Endometrium (tissue), 2 donors: ENCODE data around the gene ANXA11.
"Not testable (repeated sequence)": the region's sequence is repeated elsewhere in the genome, so short reads cannot be mapped to it uniquely, and the experiment has no call there.

ENCODE experiments used
- FAIRE-seq: peaks from 2 replicates; lab custom pipeline; 2012; peaks lifted over from hg19 to GRCh38; lab: Jason Lieb, UNC
- donor health status: control.
- donor health status: control.

The ANXA11 gene

DNA sequence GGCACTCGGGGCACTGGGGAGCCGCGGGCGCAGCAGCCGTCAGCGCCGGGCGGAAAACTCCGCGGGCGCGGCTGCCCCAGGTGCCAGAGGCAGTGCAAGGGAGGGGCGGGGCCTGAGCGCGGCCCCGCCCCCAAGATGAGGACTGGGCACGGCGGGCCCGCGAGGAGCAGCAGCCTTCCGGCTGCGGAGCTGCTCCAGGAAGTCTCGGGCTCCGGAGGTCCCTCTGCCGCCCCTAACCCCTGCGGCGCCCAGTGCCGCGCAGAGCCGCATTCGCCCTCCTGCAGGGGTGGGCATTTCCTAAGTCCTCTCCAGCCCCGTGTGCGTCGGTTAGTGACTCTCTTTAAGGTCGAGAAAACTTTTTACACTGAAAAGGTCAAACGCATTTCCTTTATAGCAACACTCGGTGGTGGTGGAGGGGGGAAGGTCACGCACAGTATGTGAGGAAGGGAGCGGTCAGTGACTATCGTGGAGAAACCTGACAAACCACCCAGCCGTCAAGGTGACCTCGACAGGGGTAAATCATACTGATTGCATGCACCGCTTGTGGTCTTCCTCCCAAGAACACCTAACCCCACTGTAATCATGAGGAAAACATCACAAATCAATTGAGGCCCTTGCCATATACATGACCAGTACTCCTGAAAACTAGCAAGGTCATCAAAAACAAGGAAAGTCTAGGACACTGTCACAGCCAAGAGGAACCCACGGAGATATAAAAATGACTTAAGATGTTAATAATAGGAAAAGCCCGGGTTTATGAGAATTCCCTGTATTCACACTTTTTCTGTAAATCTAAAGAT is at the start of gene ANXA11:
Gene ANXA11 (minus strand): TSS at position 61 of the 800 bp plus-strand sequence. CDS start 32,676 bp downstream, outside the sequence.
- FAIRE-seq = no peak

- not testable (repeated sequence) for FAIRE-seq
These were observed 49.4 kb upstream of the ANXA11 start for GRCh38 chr10:80254726-80255125.

DNA sequence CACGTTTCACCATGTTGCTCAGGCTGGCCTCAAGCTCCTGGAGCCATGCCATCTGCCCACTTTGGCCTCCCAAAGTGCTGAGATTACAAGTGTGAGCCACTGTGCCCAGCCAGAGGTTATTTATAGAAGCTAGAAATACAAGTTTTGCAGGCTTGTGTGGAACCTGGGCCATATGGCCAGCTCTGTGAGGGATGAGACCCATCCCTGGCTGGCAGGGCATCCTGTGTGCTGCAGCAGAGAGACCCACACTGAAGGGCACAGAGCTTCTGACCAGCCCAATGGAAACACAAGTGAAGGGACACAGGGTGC is 48.6 kb upstream of the ANXA11 start:
- FAIRE-seq = not testable (repeated sequence)

- FAIRE-seq = no peak
These were observed 48.1 kb upstream of the ANXA11 start for GRCh38 chr10:80253266-80253962.

- no peak for FAIRE-seq
These were observed 47.1 kb upstream of the ANXA11 start for GRCh38 chr10:80252296-80252887.

DNA sequence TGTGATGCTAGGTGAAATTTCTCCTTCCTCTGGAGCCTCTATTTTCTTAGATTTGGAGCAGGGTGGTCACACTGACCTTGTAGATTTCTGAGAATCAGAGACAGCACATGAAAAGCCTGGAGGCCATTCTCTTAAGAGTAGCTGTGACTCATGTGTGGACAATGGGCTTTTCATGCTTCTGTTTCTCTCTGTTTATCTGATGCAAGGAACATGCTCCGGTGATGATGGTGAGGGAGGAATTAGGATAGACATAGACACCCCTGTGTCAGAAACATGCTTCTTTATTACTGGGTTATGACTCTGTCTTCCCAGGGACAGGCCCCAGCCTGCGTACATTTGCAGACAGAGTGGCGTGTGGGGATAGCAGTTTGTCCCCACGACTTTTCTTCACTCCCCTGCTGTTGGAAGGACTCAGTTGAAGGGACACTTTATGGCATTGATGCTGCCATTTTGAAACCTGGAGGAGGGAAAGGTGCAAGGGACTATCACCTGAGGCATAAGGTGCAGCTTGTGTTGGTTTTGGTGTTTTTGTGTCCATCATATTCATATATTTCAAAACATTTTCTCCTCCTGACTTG is 46.5 kb upstream of the ANXA11 start:
- FAIRE-seq = not testable (repeated sequence)

- not testable (repeated sequence) for FAIRE-seq
These were observed 45.1 kb upstream of the ANXA11 start for GRCh38 chr10:80250399-80250798.

DNA sequence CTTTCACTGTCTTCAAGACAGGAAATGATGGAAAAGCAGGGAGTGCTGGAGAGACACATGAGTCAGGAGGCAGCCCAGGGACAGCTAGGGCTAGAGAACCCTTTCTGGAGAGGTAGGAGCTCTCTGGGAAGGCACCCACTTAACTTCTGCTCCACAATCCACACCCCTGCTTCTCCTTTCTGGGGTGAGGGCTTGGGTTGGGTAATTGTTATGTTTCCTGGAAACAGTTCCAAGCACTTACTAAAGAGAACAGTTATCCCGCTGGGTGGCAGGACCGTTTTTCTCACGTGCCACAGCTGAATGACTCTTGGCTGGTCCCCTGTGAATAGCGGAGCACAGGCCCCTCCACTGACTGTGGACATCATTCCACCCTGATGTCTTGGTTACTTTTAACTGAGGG is 44.6 kb upstream of the ANXA11 start:
- not testable (repeated sequence) for FAIRE-seq

- FAIRE-seq = not testable (repeated sequence)
These were observed 42.3 kb upstream of the ANXA11 start for GRCh38 chr10:80247611-80248010.

DNA sequence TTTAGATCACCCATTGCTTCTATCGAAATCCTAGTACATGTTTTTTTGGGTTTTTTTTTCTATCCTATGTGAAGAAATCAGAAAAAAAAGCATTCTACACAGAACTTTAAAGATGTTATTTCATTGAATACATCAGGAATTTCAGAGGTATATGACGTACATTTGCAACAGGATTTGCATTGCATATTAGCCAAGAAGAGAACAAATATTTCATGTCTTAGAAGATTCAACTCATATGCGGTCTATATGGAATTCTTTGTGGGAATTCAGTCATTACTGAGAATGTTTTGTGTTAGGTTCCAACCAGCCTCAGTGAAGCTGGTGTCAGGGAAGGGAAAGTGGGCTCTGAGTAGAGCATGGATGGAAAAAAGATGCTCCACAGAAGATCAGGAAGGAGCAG is 39.0 kb upstream of the ANXA11 start:
- FAIRE-seq = not testable (repeated sequence)

DNA sequence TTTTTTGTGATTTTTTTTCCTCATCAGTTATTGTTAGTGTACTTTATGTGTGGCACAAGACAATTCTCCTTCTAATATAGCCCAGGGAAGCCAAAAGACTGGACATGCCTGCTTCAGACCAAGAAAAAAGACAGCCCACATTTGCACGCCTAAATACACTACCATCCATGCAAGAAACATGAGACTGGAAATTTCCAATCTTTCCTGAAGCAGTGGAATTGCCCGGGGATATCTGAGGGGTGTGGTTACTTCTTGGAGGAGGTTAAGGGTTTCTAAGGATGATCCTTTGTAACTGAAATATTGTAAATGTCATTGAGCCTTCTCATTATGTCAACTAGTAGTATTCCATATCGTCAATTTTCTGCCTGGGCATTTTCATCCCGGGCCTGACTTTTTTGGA is 37.0 kb upstream of the ANXA11 start:
- FAIRE-seq = not testable (repeated sequence)

- not testable (repeated sequence) for FAIRE-seq
These were observed 31.1 kb upstream of the ANXA11 start for GRCh38 chr10:80236457-80236856.

DNA sequence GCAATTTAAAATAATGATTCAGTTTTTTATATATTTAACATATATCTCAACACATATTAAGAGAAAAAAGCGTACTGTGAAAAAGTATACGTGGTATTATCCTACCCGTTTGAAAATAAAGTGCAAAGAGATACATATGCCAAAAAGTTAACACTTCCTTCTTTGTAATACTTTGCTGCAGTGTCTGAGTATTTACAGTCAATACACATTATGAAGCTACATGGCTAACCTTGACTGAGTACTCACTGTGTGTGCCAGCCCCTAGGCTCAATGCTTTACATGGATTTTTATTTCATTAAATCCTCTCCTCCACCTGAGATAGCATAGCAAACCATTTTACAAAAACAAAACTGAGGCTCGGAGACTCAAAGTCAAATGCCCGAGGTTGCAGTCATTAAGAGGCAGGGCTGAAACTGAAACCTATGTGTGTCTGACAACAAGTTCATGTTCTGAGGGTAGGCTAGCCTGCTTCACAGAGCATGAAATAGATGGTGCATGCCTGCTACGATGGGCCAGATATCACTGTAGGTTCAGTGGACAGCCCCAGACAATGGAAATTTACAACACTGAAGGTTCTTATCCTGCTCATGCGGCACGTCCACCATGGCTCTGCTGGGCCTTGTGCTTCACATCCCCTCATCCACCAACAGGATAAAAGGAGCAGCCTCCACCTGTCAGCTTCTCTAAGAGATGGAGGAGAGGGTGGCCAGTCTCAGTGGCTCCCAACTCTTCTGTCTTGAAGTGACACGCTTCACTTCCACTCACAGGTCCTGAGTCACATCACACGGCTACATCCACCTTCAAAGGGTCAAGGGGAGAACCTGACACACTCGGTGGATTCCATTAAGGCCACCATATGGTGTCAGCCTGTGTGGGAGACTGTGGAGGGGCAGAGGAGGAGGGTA is 29.2 kb upstream of the ANXA11 start:
- FAIRE-seq = not testable (repeated sequence)

GRCh38 chr10:80233871-80234270 is 28.5 kb upstream of the ANXA11 start:
- FAIRE-seq = not testable (repeated sequence)

- FAIRE-seq = not testable (repeated sequence)
These were observed 21.4 kb upstream of the ANXA11 start for GRCh38 chr10:80226723-80227122.

DNA sequence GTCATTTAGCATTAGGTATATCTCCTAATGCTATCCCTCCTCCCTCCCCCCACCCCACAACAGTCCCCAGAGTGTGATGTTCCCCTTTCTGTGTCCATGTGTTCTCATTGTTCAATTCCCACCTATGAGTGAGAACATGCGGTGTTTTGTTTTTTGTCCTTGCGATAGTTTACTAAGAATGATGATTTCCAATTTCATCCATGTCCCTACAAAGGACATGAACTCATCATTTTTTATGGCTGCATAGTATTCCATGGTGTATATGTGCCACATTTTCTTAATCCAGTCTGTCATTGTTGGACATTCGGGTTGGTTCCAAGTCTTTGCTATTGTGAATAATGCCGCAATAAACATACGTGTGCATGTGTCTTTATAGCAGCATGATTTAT is 17.7 kb upstream of the ANXA11 start:
- not testable (repeated sequence) for FAIRE-seq

- FAIRE-seq = not testable (repeated sequence)
These were observed 13.5 kb upstream of the ANXA11 start for GRCh38 chr10:80218878-80219277.

DNA sequence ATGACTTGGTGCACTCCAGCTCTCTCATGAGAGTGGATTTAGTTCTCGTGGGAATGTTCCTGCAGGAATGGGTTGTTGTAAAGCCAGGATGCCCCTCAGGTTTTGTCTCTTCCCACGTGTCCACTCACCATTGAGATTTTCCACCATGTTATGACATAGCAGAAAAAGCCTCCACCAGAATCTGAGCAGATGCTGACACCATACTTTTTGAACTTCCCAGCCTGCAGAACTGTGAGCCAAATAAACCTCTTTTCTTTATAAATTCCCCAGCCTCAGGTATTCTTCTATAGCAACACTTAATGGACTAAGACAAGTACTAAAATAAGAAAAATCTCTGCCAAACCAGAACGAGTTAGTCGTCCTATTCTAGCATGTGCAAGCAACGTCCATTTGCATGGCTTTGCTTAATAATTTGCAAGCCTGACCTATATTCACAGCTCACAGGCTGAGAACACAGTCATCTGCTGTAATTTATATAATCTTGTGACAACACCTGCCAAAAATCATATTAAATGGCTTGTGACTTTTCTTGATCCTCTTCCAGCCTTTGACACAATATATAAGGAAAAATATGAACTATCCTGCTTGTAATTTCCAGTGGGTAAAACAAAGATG is 9.1 kb upstream of the ANXA11 start:
- not testable (repeated sequence) for FAIRE-seq

DNA sequence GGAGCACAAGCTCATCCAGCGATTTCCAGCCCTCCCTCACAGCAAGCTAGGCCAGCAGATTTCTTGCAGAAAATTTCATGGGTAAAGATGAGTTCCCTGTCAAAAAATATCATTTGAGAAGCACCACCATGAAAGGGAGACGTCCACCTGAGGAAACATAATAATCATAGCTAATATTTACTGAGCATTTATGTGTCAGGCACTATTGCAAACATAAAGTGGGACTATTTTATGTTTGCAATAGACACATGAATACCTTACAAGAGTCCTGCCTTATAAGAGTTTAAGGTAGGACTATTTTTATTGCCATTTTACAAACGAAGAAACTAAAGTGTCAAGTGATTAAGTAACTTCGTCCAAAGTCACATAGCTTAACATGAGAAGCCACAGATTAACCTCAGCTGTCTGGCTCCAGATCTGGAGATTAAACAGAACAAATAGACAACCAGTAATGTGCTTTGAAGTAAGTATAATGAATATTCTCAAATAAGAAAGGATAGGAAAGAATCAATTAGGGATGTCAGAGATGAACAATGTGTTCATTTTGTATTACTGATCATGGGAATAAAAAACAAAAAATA is 7.3 kb upstream of the ANXA11 start:
- not testable (repeated sequence) for FAIRE-seq

- no peak for FAIRE-seq
These were observed 6.4 kb upstream of the ANXA11 start for GRCh38 chr10:80211786-80212185.

- FAIRE-seq = no peak
These were observed 4.9 kb upstream of the ANXA11 start for GRCh38 chr10:80210259-80210658.
